PC-3 (cell line): ENCODE data around the gene ASCC3. TPM values are rescaled to one million over a fixed set of nuclear protein-coding genes. Genes with fewer than 3 reads are reported as not detected.

Experiments used
- ATAC-seq: fragments of 200-7000 bp; cut with Tn5 transposase; 2 replicates; pipeline ENCODE4 v1.9.1; 2020; ENCODE audit warnings: mild to moderate bottlenecking, moderate library complexity
- BruUV-seq: library from RNA; stranded (reverse); fragments of 400-500 nt; replicated peaks from 2 replicates; lab custom pipeline; 2021; lab: Mats Ljungman, UMichigan
- CTCF ChIA-PET: fragments of 300-600 bp; sonication (Branson Sonifier 250); formaldehyde crosslinking; loops from one replicate; lab custom pipeline; 2022; ENCODE audit warnings: antibody characterized with exemption; lab: Charles Lee
- POLR2A ChIA-PET: fragments of 300-600 bp; sonication (Branson Sonifier 250); formaldehyde crosslinking; loops from one replicate; lab custom pipeline; 2022; ENCODE audit warnings: antibody characterized with exemption; ENCODE audit not compliant: unreplicated experiment; lab: Charles Lee
- DNase-seq: peaks from one replicate; pipeline ENCODE4 v3.0.0-alpha.2; 2015
- H2AFZ ChIP-seq: fragments of 300-600 bp; sonication (generic); 2 replicates; pipeline ENCODE4 v1.6.0; 2016; ENCODE audit warnings: antibody characterized with exemption, low read length
- H3F3A ChIP-seq: fragments of 300-600 bp; sonication (generic); one replicate; pipeline ENCODE4 v1.6.0; 2017; ENCODE audit warnings: antibody characterized with exemption, low read length, control low read depth, mild to moderate bottlenecking; ENCODE audit not compliant: unreplicated experiment
- H3K27ac ChIP-seq: fragments of 300-600 bp; sonication (generic); 2 replicates; pipeline ENCODE4 v1.5.1; 2016; ENCODE audit warnings: mild to moderate bottlenecking, low read length
- H3K27me3 ChIP-seq: fragments of 300-600 bp; sonication (generic); 2 replicates; pipeline ENCODE4 v1.6.1; 2016; ENCODE audit warnings: low read length, mixed read lengths
- H3K36me3 ChIP-seq: fragments of 300-600 bp; sonication (generic); 2 replicates; pipeline ENCODE4 v1.6.1; 2016; ENCODE audit warnings: low read depth, mixed run types, low read length, mixed read lengths
- H3K4me1 ChIP-seq: fragments of 300-600 bp; sonication (generic); 2 replicates; pipeline ENCODE4 v1.5.1; 2016; ENCODE audit warnings: low read length; ENCODE audit not compliant: insufficient read depth
- H3K4me2 ChIP-seq: fragments of 300-600 bp; sonication (generic); 2 replicates; pipeline ENCODE4 v1.6.0; 2016; ENCODE audit warnings: low read length
- H3K4me3 ChIP-seq: fragments of 300-600 bp; sonication (generic); 2 replicates; pipeline ENCODE4 v1.5.1; 2016; ENCODE audit warnings: mild to moderate bottlenecking, low read length, mixed read lengths
- H3K79me2 ChIP-seq: fragments of 300-600 bp; sonication (generic); 2 replicates; pipeline ENCODE4 v1.6.1; 2017; ENCODE audit warnings: low read length, mixed read lengths
- H3K9ac ChIP-seq: fragments of 300-600 bp; sonication (generic); 2 replicates; pipeline ENCODE4 v1.6.0; 2016; ENCODE audit warnings: mild to moderate bottlenecking, low read length
- H3K9me2 ChIP-seq: fragments of 300-600 bp; sonication (generic); replicated peaks from 2 replicates; pipeline ENCODE4 v1.6.1; 2016; ENCODE audit warnings: mixed run types, low read length, mixed read lengths
- H3K9me3 ChIP-seq: fragments of 300-600 bp; sonication (generic); 2 replicates; pipeline ENCODE4 v1.6.1; 2016; ENCODE audit warnings: low read length, mixed read lengths
- H4K20me1 ChIP-seq: fragments of 300-600 bp; sonication (generic); 2 replicates; pipeline ENCODE4 v1.6.1; 2016; ENCODE audit warnings: low read length, mixed read lengths
- EZH2 ChIP-seq: fragments of 300-600 bp; sonication (generic); IDR thresholded peaks from one replicate; pipeline ENCODE4 v1.6.1; 2017; ENCODE audit warnings: antibody characterized with exemption, mild to moderate bottlenecking, low read length; ENCODE audit not compliant: unreplicated experiment
- EZH2phosphoT487 ChIP-seq: fragments of 300-600 bp; sonication (generic); IDR thresholded peaks from 2 replicates; pipeline ENCODE4 v1.6.1; 2018; ENCODE audit warnings: mild to moderate bottlenecking, antibody characterized with exemption, low read length, borderline replicate concordance
- intact Hi-C: fragments of 100-400 bp; cut with micrococcal nuclease; formaldehyde crosslinking; loops from 2 replicates; pipeline ENCODE4 v1.9.0; 2023
- total RNA-seq: library from RNA; depleted of rRNA; stranded (reverse); fragments of >200 nt; gene quantifications from 2 replicates; pipeline ENCODE4 v1.2.3, GENCODE V29; 2014
- TF ChIP-seq, protein P1 (sequence below): fragments of 300-600 bp; sonication (generic); conservative IDR thresholded peaks from 2 replicates; pipeline ENCODE4 v1.5.1; 2017; ENCODE audit warnings: antibody characterized with exemption, low read depth, mild to moderate bottlenecking, low read length

The ASCC3 gene
- total RNA-seq, 1 experiment from 2014 or later: 27.7 TPM

DNA sequence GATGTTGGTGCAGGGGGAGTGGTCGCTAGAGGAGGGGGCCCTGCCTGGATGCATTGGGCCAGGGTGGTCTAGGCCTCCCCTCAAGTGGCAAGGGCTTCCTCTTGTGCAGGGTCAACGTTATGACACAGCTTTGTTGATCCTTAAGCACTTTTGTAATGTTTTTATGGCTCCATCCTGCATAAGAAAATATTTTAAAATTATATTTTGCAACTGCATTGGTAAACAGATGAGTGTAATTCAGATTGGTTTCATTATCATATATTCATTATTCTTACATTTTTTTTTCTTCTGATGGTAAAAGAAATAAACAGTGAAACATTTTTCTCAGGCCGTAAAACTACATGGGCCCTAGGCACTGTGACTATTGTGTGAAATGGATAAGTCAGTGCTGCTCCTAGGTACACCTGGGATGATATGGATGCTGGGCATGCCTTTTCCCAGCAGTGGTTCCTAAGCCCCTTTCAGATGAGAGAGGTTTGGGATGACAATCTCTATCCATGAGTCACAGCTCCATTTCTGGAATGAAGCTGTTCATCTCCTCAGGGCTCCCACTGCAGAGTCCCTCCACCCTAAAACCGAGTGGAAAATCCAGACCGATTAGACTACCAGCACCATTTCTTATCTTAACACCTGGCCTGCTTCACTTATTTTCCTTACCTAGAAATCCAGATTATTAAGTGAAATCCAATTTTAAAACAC, 410.6 kb downstream of the ASCC3 start:
- no peak for ATAC-seq
- ChIA-PET CTCF (no interaction called here), POLR2A (no interaction called here)
- H3K9me2 ChIP-seq: no peaks in the 10 kb centered on the region
- TF ChIP-seq EZH2: no peak
- TF ChIP-seq, protein P1, sequence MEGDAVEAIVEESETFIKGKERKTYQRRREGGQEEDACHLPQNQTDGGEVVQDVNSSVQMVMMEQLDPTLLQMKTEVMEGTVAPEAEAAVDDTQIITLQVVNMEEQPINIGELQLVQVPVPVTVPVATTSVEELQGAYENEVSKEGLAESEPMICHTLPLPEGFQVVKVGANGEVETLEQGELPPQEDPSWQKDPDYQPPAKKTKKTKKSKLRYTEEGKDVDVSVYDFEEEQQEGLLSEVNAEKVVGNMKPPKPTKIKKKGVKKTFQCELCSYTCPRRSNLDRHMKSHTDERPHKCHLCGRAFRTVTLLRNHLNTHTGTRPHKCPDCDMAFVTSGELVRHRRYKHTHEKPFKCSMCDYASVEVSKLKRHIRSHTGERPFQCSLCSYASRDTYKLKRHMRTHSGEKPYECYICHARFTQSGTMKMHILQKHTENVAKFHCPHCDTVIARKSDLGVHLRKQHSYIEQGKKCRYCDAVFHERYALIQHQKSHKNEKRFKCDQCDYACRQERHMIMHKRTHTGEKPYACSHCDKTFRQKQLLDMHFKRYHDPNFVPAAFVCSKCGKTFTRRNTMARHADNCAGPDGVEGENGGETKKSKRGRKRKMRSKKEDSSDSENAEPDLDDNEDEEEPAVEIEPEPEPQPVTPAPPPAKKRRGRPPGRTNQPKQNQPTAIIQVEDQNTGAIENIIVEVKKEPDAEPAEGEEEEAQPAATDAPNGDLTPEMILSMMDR: no peak
- no peak for TF ChIP-seq EZH2phosphoT487
- no peaks in the 10 kb centered on the region for H3K79me2 ChIP-seq
- H3K27ac ChIP-seq: no peak overlapping the region
- peaks cover 15% of the 10 kb centered on the region for H3K4me1 ChIP-seq
- H3K27me3 ChIP-seq: no peaks in the 10 kb centered on the region
- peak; percentile 8 for DNase-seq
- intact Hi-C loops: loop anchor here (10.0 kb wide), 1 partner anchor 236 kb away; no protein-coding TSS in a partner anchor
- no peak overlapping the region for H2AFZ ChIP-seq
- H3K36me3 ChIP-seq: no peaks in the 10 kb centered on the region
- H3K9me3 ChIP-seq: no peaks in the 10 kb centered on the region
- H3F3A ChIP-seq: no peaks in the 10 kb centered on the region
- no peaks in the 10 kb centered on the region for H4K20me1 ChIP-seq
- no peak overlapping the region for H3K9ac ChIP-seq
- no peak overlapping the region for H3K4me3 ChIP-seq
- no TSS peak for BruUV-seq
- no peak overlapping the region for H3K4me2 ChIP-seq

- Histone ChIP-seq H3K27me3 (no peaks in the 10 kb centered on the region), H3K4me1 (peaks cover 14% of the 10 kb centered on the region), H3K4me2 (no peak overlapping the region), H3F3A (no peaks in the 10 kb centered on the region), H4K20me1 (no peaks in the 10 kb centered on the region), H2AFZ (no peak overlapping the region), H3K9me2 (no peaks in the 10 kb centered on the region), H3K4me3 (no peak overlapping the region), H3K9me3 (no peaks in the 10 kb centered on the region), H3K36me3 (no peaks in the 10 kb centered on the region), H3K9ac (no peak overlapping the region), H3K79me2 (no peaks in the 10 kb centered on the region), H3K27ac (no peak overlapping the region)
- DNase-seq (no peak), ATAC-seq (no peak)
- TF ChIP-seq EZH2 (no peak), EZH2phosphoT487 (no peak)
- TF ChIP-seq, protein P1: no peak
- intact Hi-C loops: no loop called here
- no TSS peak for BruUV-seq
- ChIA-PET CTCF (no interaction called here), POLR2A (no interaction called here)
Observed at GRCh38 chr6:100469101-100469859, 411.8 kb downstream of the ASCC3 start.
